ENCODE results near the gene MTARC2. TPM values are rescaled to one million over a fixed set of nuclear protein-coding genes. Genes with fewer than 3 reads are reported as not detected.
A peak's percentile ranks its signal among the peaks of the same experiment; 100 is the strongest.

The MTARC2 gene
- total and polyA plus RNA-seq, 2 of the 13 experiments (the other 11 are each of a cell fraction or from before 2014, with no cell fraction given) = 8.5 to 10.1 TPM

DNA sequence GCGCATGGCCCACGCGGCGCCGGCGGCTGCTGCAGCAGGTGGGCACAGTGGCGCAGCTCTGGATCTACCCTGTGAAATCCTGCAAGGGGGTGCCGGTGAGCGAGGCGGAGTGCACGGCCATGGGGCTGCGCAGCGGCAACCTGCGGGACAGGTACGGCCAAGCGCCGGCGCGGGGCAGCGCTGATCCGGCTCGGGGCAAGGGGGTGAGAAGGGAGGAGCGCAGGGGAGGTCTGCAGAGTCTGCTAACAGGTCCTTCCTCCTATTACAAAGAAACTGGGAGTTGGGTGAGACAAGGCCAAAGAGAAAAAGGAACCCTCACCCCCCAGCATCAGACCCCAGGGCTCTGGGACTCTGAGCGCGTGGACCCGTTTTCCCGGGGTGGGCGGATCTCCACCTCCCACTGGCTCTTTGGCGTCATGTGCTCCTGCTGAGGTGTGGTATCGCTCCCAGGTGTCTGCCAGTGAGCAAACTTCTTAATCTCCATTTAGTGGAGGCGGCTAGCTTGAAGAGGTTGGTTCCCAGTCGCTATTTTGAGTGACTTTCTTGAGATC is 39.0 kb downstream of the MTARC2 start (continued):
- TF ChIP-seq, protein P1, sequence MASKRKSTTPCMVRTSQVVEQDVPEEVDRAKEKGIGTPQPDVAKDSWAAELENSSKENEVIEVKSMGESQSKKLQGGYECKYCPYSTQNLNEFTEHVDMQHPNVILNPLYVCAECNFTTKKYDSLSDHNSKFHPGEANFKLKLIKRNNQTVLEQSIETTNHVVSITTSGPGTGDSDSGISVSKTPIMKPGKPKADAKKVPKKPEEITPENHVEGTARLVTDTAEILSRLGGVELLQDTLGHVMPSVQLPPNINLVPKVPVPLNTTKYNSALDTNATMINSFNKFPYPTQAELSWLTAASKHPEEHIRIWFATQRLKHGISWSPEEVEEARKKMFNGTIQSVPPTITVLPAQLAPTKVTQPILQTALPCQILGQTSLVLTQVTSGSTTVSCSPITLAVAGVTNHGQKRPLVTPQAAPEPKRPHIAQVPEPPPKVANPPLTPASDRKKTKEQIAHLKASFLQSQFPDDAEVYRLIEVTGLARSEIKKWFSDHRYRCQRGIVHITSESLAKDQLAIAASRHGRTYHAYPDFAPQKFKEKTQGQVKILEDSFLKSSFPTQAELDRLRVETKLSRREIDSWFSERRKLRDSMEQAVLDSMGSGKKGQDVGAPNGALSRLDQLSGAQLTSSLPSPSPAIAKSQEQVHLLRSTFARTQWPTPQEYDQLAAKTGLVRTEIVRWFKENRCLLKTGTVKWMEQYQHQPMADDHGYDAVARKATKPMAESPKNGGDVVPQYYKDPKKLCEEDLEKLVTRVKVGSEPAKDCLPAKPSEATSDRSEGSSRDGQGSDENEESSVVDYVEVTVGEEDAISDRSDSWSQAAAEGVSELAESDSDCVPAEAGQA (IDR thresholded peaks at IDR 0.05; ENCODE audit: low read depth) = no peak
- TF ChIP-seq, protein P1 (CRISPR knock-in tag; IDR thresholded peaks at IDR 0.05; ENCODE audit: borderline replicate concordance) = 0 out of 2 replicates have a peak, but pooled peaks have one; percentile 54
- TF ChIP-seq ZFP90 (CRISPR knock-in tag; IDR thresholded peaks at IDR 0.05; ENCODE audit: borderline replicate concordance) = 0 out of 2 replicates have a peak, but pooled peaks have one; percentile 42
- TF ChIP-seq, protein P2, sequence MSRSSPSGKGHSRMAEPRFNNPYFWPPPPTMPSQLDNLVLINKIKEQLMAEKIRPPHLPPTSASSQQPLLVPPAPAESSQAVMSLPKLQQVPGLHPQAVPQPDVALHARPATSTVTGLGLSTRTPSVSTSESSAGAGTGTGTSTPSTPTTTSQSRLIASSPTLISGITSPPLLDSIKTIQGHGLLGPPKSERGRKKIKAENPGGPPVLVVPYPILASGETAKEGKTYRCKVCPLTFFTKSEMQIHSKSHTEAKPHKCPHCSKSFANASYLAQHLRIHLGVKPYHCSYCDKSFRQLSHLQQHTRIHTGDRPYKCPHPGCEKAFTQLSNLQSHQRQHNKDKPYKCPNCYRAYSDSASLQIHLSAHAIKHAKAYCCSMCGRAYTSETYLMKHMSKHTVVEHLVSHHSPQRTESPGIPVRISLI (CRISPR knock-in tag; IDR thresholded peaks at IDR 0.05; ENCODE audit: borderline replicate concordance) = 0 out of 2 replicates have a peak, but pooled peaks have one; percentile 2
- TF ChIP-seq, protein P3, sequence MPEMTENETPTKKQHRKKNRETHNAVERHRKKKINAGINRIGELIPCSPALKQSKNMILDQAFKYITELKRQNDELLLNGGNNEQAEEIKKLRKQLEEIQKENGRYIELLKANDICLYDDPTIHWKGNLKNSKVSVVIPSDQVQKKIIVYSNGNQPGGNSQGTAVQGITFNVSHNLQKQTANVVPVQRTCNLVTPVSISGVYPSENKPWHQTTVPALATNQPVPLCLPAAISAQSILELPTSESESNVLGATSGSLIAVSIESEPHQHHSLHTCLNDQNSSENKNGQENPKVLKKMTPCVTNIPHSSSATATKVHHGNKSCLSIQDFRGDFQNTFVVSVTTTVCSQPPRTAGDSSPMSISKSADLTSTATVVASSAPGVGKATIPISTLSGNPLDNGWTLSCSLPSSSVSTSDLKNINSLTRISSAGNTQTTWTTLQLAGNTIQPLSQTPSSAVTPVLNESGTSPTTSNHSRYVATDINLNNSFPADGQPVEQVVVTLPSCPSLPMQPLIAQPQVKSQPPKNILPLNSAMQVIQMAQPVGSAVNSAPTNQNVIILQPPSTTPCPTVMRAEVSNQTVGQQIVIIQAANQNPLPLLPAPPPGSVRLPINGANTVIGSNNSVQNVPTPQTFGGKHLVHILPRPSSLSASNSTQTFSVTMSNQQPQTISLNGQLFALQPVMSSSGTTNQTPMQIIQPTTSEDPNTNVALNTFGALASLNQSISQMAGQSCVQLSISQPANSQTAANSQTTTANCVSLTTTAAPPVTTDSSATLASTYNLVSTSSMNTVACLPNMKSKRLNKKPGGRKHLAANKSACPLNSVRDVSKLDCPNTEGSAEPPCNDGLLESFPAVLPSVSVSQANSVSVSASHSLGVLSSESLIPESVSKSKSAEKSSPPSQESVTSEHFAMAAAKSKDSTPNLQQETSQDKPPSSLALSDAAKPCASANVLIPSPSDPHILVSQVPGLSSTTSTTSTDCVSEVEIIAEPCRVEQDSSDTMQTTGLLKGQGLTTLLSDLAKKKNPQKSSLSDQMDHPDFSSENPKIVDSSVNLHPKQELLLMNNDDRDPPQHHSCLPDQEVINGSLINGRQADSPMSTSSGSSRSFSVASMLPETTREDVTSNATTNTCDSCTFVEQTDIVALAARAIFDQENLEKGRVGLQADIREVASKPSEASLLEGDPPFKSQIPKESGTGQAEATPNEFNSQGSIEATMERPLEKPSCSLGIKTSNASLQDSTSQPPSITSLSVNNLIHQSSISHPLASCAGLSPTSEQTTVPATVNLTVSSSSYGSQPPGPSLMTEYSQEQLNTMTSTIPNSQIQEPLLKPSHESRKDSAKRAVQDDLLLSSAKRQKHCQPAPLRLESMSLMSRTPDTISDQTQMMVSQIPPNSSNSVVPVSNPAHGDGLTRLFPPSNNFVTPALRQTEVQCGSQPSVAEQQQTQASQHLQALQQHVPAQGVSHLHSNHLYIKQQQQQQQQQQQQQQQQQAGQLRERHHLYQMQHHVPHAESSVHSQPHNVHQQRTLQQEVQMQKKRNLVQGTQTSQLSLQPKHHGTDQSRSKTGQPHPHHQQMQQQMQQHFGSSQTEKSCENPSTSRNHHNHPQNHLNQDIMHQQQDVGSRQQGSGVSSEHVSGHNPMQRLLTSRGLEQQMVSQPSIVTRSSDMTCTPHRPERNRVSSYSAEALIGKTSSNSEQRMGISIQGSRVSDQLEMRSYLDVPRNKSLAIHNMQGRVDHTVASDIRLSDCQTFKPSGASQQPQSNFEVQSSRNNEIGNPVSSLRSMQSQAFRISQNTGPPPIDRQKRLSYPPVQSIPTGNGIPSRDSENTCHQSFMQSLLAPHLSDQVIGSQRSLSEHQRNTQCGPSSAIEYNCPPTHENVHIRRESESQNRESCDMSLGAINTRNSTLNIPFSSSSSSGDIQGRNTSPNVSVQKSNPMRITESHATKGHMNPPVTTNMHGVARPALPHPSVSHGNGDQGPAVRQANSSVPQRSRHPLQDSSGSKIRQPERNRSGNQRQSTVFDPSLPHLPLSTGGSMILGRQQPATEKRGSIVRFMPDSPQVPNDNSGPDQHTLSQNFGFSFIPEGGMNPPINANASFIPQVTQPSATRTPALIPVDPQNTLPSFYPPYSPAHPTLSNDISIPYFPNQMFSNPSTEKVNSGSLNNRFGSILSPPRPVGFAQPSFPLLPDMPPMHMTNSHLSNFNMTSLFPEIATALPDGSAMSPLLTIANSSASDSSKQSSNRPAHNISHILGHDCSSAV (CRISPR knock-in tag; IDR thresholded peaks at IDR 0.05; ENCODE audit: borderline replicate concordance) = no peak
- TF ChIP-seq NFATC3 (CRISPR knock-in tag; IDR thresholded peaks at IDR 0.05) = no peak
- no peak for TF ChIP-seq GABPA (IDR thresholded peaks at IDR 0.05; ENCODE audit: low read depth, low read length)
- TF ChIP-seq GABPA (CRISPR knock-in tag; IDR thresholded peaks at IDR 0.05; ENCODE audit: low read depth) = no peak
- no peak for TF ChIP-seq ELF4 (CRISPR knock-in tag; IDR thresholded peaks at IDR 0.05; ENCODE audit: borderline replicate concordance)
- TF ChIP-seq, protein P4, sequence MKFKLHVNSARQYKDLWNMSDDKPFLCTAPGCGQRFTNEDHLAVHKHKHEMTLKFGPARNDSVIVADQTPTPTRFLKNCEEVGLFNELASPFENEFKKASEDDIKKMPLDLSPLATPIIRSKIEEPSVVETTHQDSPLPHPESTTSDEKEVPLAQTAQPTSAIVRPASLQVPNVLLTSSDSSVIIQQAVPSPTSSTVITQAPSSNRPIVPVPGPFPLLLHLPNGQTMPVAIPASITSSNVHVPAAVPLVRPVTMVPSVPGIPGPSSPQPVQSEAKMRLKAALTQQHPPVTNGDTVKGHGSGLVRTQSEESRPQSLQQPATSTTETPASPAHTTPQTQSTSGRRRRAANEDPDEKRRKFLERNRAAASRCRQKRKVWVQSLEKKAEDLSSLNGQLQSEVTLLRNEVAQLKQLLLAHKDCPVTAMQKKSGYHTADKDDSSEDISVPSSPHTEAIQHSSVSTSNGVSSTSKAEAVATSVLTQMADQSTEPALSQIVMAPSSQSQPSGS (CRISPR knock-in tag; IDR thresholded peaks at IDR 0.05) = no peak
- TF ChIP-seq STAG1 (CRISPR knock-in tag; IDR thresholded peaks at IDR 0.05) = no peak

Data from HepG2 (cell line).